Caco-2 (cell line): ENCODE results near the gene IGSF10. TPM values are rescaled to one million over a fixed set of nuclear protein-coding genes. Genes with fewer than 3 reads are reported as not detected.
A peak's percentile ranks its signal among the peaks of the same experiment; 100 is the strongest.

Experiments
- BruUV-seq: library from RNA; stranded (reverse); fragments of 400-500 nt; replicated peaks from 2 replicates; lab custom pipeline; 2021; lab: Mats Ljungman, UMichigan
- CTCF ChIA-PET: fragments of 300-600 bp; sonication (Branson Sonifier 250); formaldehyde crosslinking; loops from one replicate; lab custom pipeline; 2022; ENCODE audit warnings: antibody characterized with exemption; lab: Charles Lee
- POLR2A ChIA-PET: fragments of 300-600 bp; sonication (Branson Sonifier 250); formaldehyde crosslinking; loops from one replicate; lab custom pipeline; 2022; ENCODE audit warnings: antibody characterized with exemption; lab: Charles Lee
- DNase-seq, 2 experiments: peaks; one replicate each; pipeline versions ENCODE4 v3.0.0 to v3.0.0-alpha.2; 2020 to 2022
- H3K27me3 ChIP-seq: replicated peaks from 2 replicates; pipeline ENCODE4 v1.6.0; 2011; ENCODE audit warnings: low read length; ENCODE audit not compliant: control insufficient read depth, insufficient read depth
- H3K36me3 ChIP-seq: 2 replicates; pipeline ENCODE4 v1.5.1; 2011; ENCODE audit warnings: low read length; ENCODE audit not compliant: control insufficient read depth, insufficient read depth
- H3K4me1 ChIP-seq: fragments of 250-450 bp; sonication (Bioruptor Pico); 2 replicates; pipeline ENCODE4 v1.5.1; 2020; ENCODE audit warnings: mild to moderate bottlenecking
- H3K4me3 ChIP-seq: 2 replicates; pipeline ENCODE4 v1.5.1; 2011; ENCODE audit warnings: low read depth, mild to moderate bottlenecking, control low read depth, low read length
- H3K9me3 ChIP-seq: fragments of 250-450 bp; sonication (Bioruptor Pico); 2 replicates; pipeline ENCODE4 v1.5.1; 2020; ENCODE audit warnings: mild to moderate bottlenecking, moderate library complexity
- H3K27ac Mint-ChIP-seq: one replicate; pipeline ENCODE4 v1.8.0; 2022; ENCODE audit warnings: mixed read lengths; ENCODE audit not compliant: unreplicated experiment
- H3K27me3 Mint-ChIP-seq: one replicate; pipeline ENCODE4 v1.8.0; 2022; ENCODE audit warnings: mixed read lengths; ENCODE audit not compliant: insufficient read depth, unreplicated experiment
- H3K36me3 Mint-ChIP-seq: one replicate; pipeline ENCODE4 v1.8.0; 2022; ENCODE audit warnings: mild to moderate bottlenecking, mixed read lengths; ENCODE audit not compliant: insufficient read depth, unreplicated experiment
- H3K4me1 Mint-ChIP-seq: one replicate; pipeline ENCODE4 v1.8.0; 2022; ENCODE audit warnings: low read depth, mixed read lengths; ENCODE audit not compliant: unreplicated experiment
- H3K4me3 Mint-ChIP-seq: one replicate; pipeline ENCODE4 v1.8.0; 2022; ENCODE audit warnings: mild to moderate bottlenecking, moderate library complexity, mixed read lengths; ENCODE audit not compliant: unreplicated experiment
- H3K9me3 Mint-ChIP-seq: one replicate; pipeline ENCODE4 v1.8.0; 2022; ENCODE audit warnings: mixed read lengths; ENCODE audit not compliant: unreplicated experiment
- CTCF ChIP-seq, 2 experiments: fragments of 200-600 bp in 1 of 2; IDR thresholded peaks; 1 replicate in 1 of 2; 2 replicates in 1 of 2; pipeline versions ENCODE4 v1.5.1 to v1.8.0; 2011 to 2022; ENCODE audit warnings: antibody characterized with exemption in 1 of 2, control low read depth in 1 of 2, inconsistent platforms in 1 of 2, low read depth in 1 of 2, low read length in 1 of 2, mild to moderate bottlenecking in 1 of 2, moderate library complexity in 1 of 2; ENCODE audit not compliant: insufficient read depth in 1 of 2, severe bottlenecking in 1 of 2, unreplicated experiment in 1 of 2
- intact Hi-C: fragments of 100-400 bp; cut with micrococcal nuclease; formaldehyde crosslinking; loops from one replicate; pipeline ENCODE4 v1.10.0; 2022; ENCODE audit not compliant: unreplicated experiment
- total RNA-seq: library from RNA; stranded (reverse); gene quantifications from 2 replicates; pipeline ENCODE4 v1.2.3, GENCODE V29; 2022

Gene IGSF10
- total RNA-seq, 1 experiment from 2014 or later = 2.6 TPM

GRCh38 chr3:151452368-151452767 lies 8.5 kb downstream of the IGSF10 start:
- H3K9me3 ChIP-seq = no peaks in the 10 kb centered on the region
- Mint-ChIP-seq H3K27ac (no peak overlapping the region), H3K27me3 (no peaks in the 10 kb centered on the region), H3K4me1 (no peaks in the 10 kb centered on the region), H3K36me3 (no peaks in the 10 kb centered on the region), H3K9me3 (no peaks in the 10 kb centered on the region), H3K4me3 (no peak overlapping the region)
- H3K4me1 ChIP-seq = no peaks in the 10 kb centered on the region
- intact Hi-C loops = no loop called here
- no peak overlapping the region for H3K4me3 ChIP-seq
- TF ChIP-seq CTCF (IDR thresholded peaks at IDR 0.05; ENCODE audit: insufficient read depth in 1 of 2, low read depth in 1 of 2, low read length in 1 of 2, severe bottlenecking in 1 of 2, unreplicated experiment in 1 of 2) = no peak
- no peaks in the 10 kb centered on the region for H3K36me3 ChIP-seq
- ChIA-PET POLR2A (no interaction called here), CTCF (no interaction called here)
- no TSS peak for BruUV-seq
- H3K27me3 ChIP-seq = no peaks in the 10 kb centered on the region
- DNase-seq = no peak

GRCh38 chr3:151446002-151446340 lies 14.9 kb downstream of the IGSF10 start:
- Mint-ChIP-seq H3K36me3 (peaks cover 5% of the 10 kb centered on the region), H3K4me1 (no peaks in the 10 kb centered on the region), H3K9me3 (no peaks in the 10 kb centered on the region), H3K4me3 (no peak overlapping the region), H3K27ac (peak overlapping the region; percentile 3), H3K27me3 (no peaks in the 10 kb centered on the region)
- Histone ChIP-seq H3K4me3 (no peak overlapping the region), H3K36me3 (no peaks in the 10 kb centered on the region), H3K4me1 (no peaks in the 10 kb centered on the region), H3K27me3 (no peaks in the 10 kb centered on the region), H3K9me3 (no peaks in the 10 kb centered on the region)
- ChIA-PET CTCF (interaction anchor here (0.6 kb wide), 1 partner anchor 26 kb away, joined by 3 read pairs; no protein-coding TSS in a partner anchor), POLR2A (no interaction called here)
- no peak for DNase-seq
- BruUV-seq = no TSS peak
- intact Hi-C loops = no loop called here
- no peak for TF ChIP-seq CTCF (IDR thresholded peaks at IDR 0.05; ENCODE audit: insufficient read depth in 1 of 2, low read depth in 1 of 2, low read length in 1 of 2, severe bottlenecking in 1 of 2, unreplicated experiment in 1 of 2)

- no peak overlapping the region for H3K4me3 ChIP-seq
- BruUV-seq = no TSS peak
- Mint-ChIP-seq H3K36me3 (peaks cover 5% of the 10 kb centered on the region), H3K4me3 (no peak overlapping the region), H3K9me3 (no peaks in the 10 kb centered on the region), H3K4me1 (no peaks in the 10 kb centered on the region), H3K27me3 (no peaks in the 10 kb centered on the region), H3K27ac (peak overlapping the region; percentile 3)
- no peak for TF ChIP-seq CTCF (IDR thresholded peaks at IDR 0.05; ENCODE audit: insufficient read depth in 1 of 2, low read depth in 1 of 2, low read length in 1 of 2, severe bottlenecking in 1 of 2, unreplicated experiment in 1 of 2)
- intact Hi-C loops = no loop called here
- no peaks in the 10 kb centered on the region for H3K4me1 ChIP-seq
- no peak for DNase-seq
- H3K9me3 ChIP-seq = no peaks in the 10 kb centered on the region
- POLR2A ChIA-PET = no interaction called here
- CTCF ChIA-PET = no interaction called here
- no peaks in the 10 kb centered on the region for H3K36me3 ChIP-seq
- H3K27me3 ChIP-seq = no peaks in the 10 kb centered on the region
Measured at GRCh38 chr3:151445273-151446001, 15.4 kb downstream of the IGSF10 start.
